SK-N-SH treated with all-trans-retinoic acid at 6 μM for 48 hours (cell line): ENCODE data around the gene ZNF22.
"Not testable (repeated sequence)": the region's sequence is repeated elsewhere in the genome, so short reads cannot be mapped to it uniquely, and the experiment has no call there.

ENCODE experiments used
- ATAC-seq: fragments of 200-7000 bp; cut with Tn5 transposase; 3 replicates; pipeline ENCODE4 v1.9.1; 2020; ENCODE audit warnings: mild to moderate bottlenecking, moderate library complexity
- ARNTL ChIP-seq: fragments of 450-650 bp; formaldehyde crosslinking; IDR thresholded peaks from 2 replicates; pipeline ENCODE4 v1.5.0; 2020; ENCODE audit warnings: low read depth, mild to moderate bottlenecking, moderate library complexity, borderline replicate concordance
- BACH2 ChIP-seq: fragments of 250-450 bp; sonication (Bioruptor Pico); IDR thresholded peaks from 2 replicates; pipeline ENCODE4 v1.9.0; 2021; ENCODE audit warnings: mild to moderate bottlenecking, borderline replicate concordance
- CREB5 ChIP-seq: fragments of 250-450 bp; sonication (Bioruptor Pico); IDR thresholded peaks from 2 replicates; pipeline ENCODE4 v1.5.1; 2020; ENCODE audit warnings: low read depth, mild to moderate bottlenecking, moderate library complexity
- CSDC2 ChIP-seq: fragments of 250-450 bp; sonication (Bioruptor Pico); IDR thresholded peaks from 2 replicates; pipeline ENCODE4 v1.5.0; 2020; ENCODE audit warnings: mild to moderate bottlenecking, moderate library complexity
- ESRRG ChIP-seq: fragments of 250-450 bp; sonication (Bioruptor Pico); IDR thresholded peaks from 2 replicates; pipeline ENCODE4 v1.6.1; 2021; ENCODE audit warnings: mild to moderate bottlenecking
- ISL1 ChIP-seq: fragments of 250-450 bp; sonication (Bioruptor Pico); IDR thresholded peaks from 2 replicates; pipeline ENCODE4 v2.1.2; 2022; ENCODE audit warnings: mild to moderate bottlenecking, moderate library complexity
- PATZ1 ChIP-seq: fragments of 250-450 bp; sonication (Bioruptor Pico); IDR thresholded peaks from 2 replicates; pipeline ENCODE4 v1.8.0; 2020; ENCODE audit warnings: mild to moderate bottlenecking, moderate library complexity, borderline replicate concordance
- PPARA ChIP-seq: fragments of 250-450 bp; sonication (Bioruptor Pico); IDR thresholded peaks from 2 replicates; pipeline ENCODE4 v1.5.0; 2020; ENCODE audit warnings: mild to moderate bottlenecking, borderline replicate concordance
- RARB ChIP-seq: fragments of 250-450 bp; sonication (Bioruptor Pico); IDR thresholded peaks from 2 replicates; pipeline ENCODE4 v1.8.0; 2021; ENCODE audit warnings: mild to moderate bottlenecking, moderate library complexity
- SNAI2 ChIP-seq: fragments of 250-450 bp; sonication (Bioruptor Pico); IDR thresholded peaks from 2 replicates; pipeline ENCODE4 v1.5.0; 2020; ENCODE audit warnings: mild to moderate bottlenecking, moderate library complexity
- TCF4 ChIP-seq: fragments of 250-450 bp; sonication (Bioruptor Pico); IDR thresholded peaks from 2 replicates; pipeline ENCODE4 v1.8.0; 2021; ENCODE audit warnings: mild to moderate bottlenecking, moderate library complexity, borderline replicate concordance
- TOX ChIP-seq: fragments of 250-450 bp; sonication (Bioruptor Pico); IDR thresholded peaks from 2 replicates; pipeline ENCODE4 v1.8.0; 2021; ENCODE audit warnings: mild to moderate bottlenecking, moderate library complexity, borderline replicate concordance
- ZC3H10 ChIP-seq: fragments of 250-450 bp; sonication (Bioruptor Pico); IDR thresholded peaks from 2 replicates; pipeline ENCODE4 v1.5.1; 2021; ENCODE audit warnings: mild to moderate bottlenecking, moderate library complexity
- ZFP3 ChIP-seq: fragments of 250-450 bp; sonication (Bioruptor Pico); IDR thresholded peaks from 2 replicates; pipeline ENCODE4 v1.5.0; 2020; ENCODE audit warnings: mild to moderate bottlenecking, moderate library complexity
- ZFP30 ChIP-seq: fragments of 450-650 bp; formaldehyde crosslinking; IDR thresholded peaks from 2 replicates; pipeline ENCODE4 v1.5.0; 2022; ENCODE audit warnings: mild to moderate bottlenecking, moderate library complexity
- ZNF565 ChIP-seq: fragments of 450-650 bp; formaldehyde crosslinking; conservative IDR thresholded peaks from 2 replicates; pipeline ENCODE4 v1.5.0; 2020; ENCODE audit warnings: low read depth, mild to moderate bottlenecking, moderate library complexity
- ZNF70 ChIP-seq: fragments of 450-650 bp; formaldehyde crosslinking; IDR thresholded peaks from 2 replicates; pipeline ENCODE4 v1.5.0; 2020; ENCODE audit warnings: mild to moderate bottlenecking, moderate library complexity
- ZNF8 ChIP-seq: fragments of 450-650 bp; formaldehyde crosslinking; IDR thresholded peaks from 2 replicates; pipeline ENCODE4 v1.5.0; 2020; ENCODE audit warnings: mild to moderate bottlenecking, moderate library complexity
- TF ChIP-seq, protein P1 (sequence below): fragments of 250-450 bp; sonication (Bioruptor Pico); IDR thresholded peaks from 2 replicates; pipeline ENCODE4 v1.5.0; 2020; ENCODE audit warnings: mild to moderate bottlenecking, moderate library complexity
- TF ChIP-seq, protein P2 (sequence below): fragments of 250-450 bp; sonication (Bioruptor Pico); IDR thresholded peaks from 2 replicates; pipeline ENCODE4 v1.5.1; 2021; ENCODE audit warnings: mild to moderate bottlenecking, moderate library complexity

ZNF22 gene

DNA sequence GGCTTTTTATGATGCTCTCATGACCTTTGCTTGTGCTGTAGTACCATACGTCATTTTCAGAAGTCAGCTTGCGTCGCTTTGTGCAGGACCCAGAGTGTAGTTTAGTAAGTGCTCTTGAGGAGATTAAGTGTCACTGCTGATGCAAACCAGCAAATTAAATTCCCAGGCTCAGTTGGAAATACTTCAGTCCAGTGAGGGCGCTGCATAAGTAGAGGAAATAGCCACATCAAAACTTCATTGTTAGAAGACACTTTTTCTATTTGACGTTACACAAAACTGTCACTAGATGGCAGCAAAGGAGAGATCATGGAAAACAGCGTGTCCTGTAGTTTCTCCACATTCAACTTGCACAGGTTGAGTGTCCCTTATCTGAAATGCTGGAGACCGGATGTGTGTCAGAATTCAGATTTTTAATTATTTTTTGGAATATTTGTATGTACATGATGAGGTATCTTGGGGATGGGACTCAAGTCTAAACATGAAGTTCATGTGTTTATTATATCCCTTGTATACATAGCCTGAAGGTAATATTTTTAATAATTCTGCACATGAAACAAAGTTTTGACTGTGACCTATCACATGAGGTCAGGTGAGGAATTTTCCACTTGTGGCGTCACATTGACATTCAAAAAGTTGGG is 7.9 kb downstream of the ZNF22 start:
- TF ChIP-seq ISL1 (peak; percentile 34; the same call in 1 of the 2 replicates), ZC3H10 (CRISPR knock-in tag) (no peak)
- ATAC-seq: peak; percentile 99

DNA sequence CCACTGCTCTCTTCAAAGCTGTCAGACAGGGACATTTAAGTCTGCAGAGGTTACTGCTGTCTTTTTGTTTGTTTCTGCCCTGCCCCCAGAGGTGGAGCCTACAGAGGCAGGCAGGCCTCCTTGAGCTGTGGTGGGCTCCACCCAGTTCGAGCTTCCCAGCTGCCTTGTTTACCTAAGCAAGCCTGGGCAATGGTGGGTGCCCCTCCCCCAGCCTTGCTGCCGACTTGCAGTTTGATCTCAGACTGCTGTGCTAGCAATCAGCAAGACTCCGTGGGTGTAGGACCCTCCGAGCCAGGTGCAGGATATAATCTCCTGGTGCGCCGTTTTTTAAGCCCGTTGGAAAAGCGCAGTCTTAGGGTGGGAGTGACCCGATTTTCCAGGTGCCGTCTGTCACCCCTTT is 13.8 kb downstream of the ZNF22 start:
- not testable (repeated sequence) for ATAC-seq

GRCh38 chr10:45015590-45015989 is 14.9 kb downstream of the ZNF22 start:
- no peak for TF ChIP-seq CSDC2 (CRISPR knock-in tag)
- TF ChIP-seq TCF4 (CRISPR knock-in tag): no peak
- no peak for TF ChIP-seq ZFP30 (CRISPR knock-in tag)
- TF ChIP-seq TOX (CRISPR knock-in tag): no peak
- no peak for TF ChIP-seq SNAI2 (CRISPR knock-in tag)
- TF ChIP-seq ARNTL (CRISPR knock-in tag): no peak
- TF ChIP-seq BACH2 (CRISPR knock-in tag): no peak
- TF ChIP-seq RARB (CRISPR knock-in tag): no peak
- TF ChIP-seq PATZ1 (CRISPR knock-in tag): no peak
- TF ChIP-seq ESRRG (CRISPR knock-in tag): no peak
- TF ChIP-seq, protein P1, sequence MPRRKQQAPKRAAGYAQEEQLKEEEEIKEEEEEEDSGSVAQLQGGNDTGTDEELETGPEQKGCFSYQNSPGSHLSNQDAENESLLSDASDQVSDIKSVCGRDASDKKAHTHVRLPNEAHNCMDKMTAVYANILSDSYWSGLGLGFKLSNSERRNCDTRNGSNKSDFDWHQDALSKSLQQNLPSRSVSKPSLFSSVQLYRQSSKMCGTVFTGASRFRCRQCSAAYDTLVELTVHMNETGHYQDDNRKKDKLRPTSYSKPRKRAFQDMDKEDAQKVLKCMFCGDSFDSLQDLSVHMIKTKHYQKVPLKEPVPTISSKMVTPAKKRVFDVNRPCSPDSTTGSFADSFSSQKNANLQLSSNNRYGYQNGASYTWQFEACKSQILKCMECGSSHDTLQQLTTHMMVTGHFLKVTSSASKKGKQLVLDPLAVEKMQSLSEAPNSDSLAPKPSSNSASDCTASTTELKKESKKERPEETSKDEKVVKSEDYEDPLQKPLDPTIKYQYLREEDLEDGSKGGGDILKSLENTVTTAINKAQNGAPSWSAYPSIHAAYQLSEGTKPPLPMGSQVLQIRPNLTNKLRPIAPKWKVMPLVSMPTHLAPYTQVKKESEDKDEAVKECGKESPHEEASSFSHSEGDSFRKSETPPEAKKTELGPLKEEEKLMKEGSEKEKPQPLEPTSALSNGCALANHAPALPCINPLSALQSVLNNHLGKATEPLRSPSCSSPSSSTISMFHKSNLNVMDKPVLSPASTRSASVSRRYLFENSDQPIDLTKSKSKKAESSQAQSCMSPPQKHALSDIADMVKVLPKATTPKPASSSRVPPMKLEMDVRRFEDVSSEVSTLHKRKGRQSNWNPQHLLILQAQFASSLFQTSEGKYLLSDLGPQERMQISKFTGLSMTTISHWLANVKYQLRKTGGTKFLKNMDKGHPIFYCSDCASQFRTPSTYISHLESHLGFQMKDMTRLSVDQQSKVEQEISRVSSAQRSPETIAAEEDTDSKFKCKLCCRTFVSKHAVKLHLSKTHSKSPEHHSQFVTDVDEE (CRISPR knock-in tag): no peak
- no peak for TF ChIP-seq CREB5 (CRISPR knock-in tag)
- TF ChIP-seq PPARA (CRISPR knock-in tag): no peak
- no peak for TF ChIP-seq ZNF565 (CRISPR knock-in tag)
- no peak for TF ChIP-seq ZFP3 (CRISPR knock-in tag)
- no peak for TF ChIP-seq ISL1
- TF ChIP-seq, protein P2, sequence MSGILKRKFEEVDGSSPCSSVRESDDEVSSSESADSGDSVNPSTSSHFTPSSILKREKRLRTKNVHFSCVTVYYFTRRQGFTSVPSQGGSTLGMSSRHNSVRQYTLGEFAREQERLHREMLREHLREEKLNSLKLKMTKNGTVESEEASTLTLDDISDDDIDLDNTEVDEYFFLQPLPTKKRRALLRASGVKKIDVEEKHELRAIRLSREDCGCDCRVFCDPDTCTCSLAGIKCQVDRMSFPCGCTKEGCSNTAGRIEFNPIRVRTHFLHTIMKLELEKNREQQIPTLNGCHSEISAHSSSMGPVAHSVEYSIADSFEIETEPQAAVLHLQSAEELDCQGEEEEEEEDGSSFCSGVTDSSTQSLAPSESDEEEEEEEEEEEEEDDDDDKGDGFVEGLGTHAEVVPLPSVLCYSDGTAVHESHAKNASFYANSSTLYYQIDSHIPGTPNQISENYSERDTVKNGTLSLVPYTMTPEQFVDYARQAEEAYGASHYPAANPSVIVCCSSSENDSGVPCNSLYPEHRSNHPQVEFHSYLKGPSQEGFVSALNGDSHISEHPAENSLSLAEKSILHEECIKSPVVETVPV (CRISPR knock-in tag): no peak
- no peak for TF ChIP-seq ZNF70
- ATAC-seq: no peak

DNA sequence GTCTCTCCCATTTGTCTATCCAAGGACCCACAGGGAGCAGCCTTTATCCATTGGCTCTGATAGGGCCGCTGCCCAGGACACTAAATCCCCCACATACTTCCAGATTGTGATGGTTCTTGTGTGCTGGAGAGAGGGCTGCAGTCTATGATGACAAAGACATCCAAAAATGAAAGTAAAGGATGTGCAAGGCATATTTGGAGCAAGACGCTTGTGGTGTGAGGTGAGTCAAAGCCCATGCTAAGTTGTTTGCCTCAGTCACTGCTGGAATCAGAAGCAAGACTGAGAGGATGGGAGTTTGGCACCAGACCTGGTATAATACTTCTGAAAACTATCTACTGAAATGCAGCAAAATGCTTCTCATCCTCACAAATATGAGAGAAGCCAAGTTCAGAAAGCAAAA is 22.7 kb downstream of the ZNF22 start:
- TF ChIP-seq ISL1: no peak
- no peak for TF ChIP-seq ZNF565 (CRISPR knock-in tag)
- TF ChIP-seq ZFP30 (CRISPR knock-in tag): no peak
- no peak for TF ChIP-seq ESRRG (CRISPR knock-in tag)
- no peak for TF ChIP-seq ZNF8 (CRISPR knock-in tag)
- ATAC-seq: no peak

GRCh38 chr10:45034301-45034700 is 33.6 kb downstream of the ZNF22 start:
- ATAC-seq: no peak
- TF ChIP-seq ARNTL (CRISPR knock-in tag) (no peak), RARB (CRISPR knock-in tag) (no peak), CREB5 (CRISPR knock-in tag) (no peak), ZC3H10 (CRISPR knock-in tag) (no peak), ZFP3 (CRISPR knock-in tag) (no peak), PATZ1 (CRISPR knock-in tag) (no peak), ISL1 (no peak), PPARA (CRISPR knock-in tag) (no peak)
- TF ChIP-seq, protein P1 (CRISPR knock-in tag): no peak
